Adipose tissue (tissue), 3 donors: Measurements from ENCODE around the gene KRT24. TPM values are rescaled to one million over a fixed set of nuclear protein-coding genes. Genes with fewer than 3 reads are reported as not detected.

Source experiments
- H3K27ac ChIP-seq: one replicate; pipeline ENCODE4 v1.5.1; 2013; ENCODE audit warnings: low read depth, low read length
- WGBS, 3 donors: extraction: QIAGEN DNeasy Blood & Tissue Kit; methylation state at CpG; one replicate each; pipeline ENCODE4 v1.1.7; 2013; 5-methylcytosine and 5-hydroxymethylcytosine counted together
- polyA plus RNA-seq, 3 donors: library from polyadenylated mRNA; stranded (reverse); fragments of 200-250 nt; gene quantifications; one replicate each; pipeline ENCODE4 v1.2.3, GENCODE V29; 2013
- donor health status: healthy with polysubstance abuse.
- donor health status: Bipolar disorder and iron deficiency.
- donor health status: healthy.

KRT24 gene
- polyA plus RNA-seq, 3 donors = 0.03 to 0.79 (median 0.22) TPM

- 53 to 62% (median 56%) methylated on average over 9 of the region's 9 CpGs for WGBS, 3 donors
- H3K27ac ChIP-seq = no peak overlapping the region
Observed at GRCh38 chr17:40699371-40699770, 4.2 kb downstream of the KRT24 start.

- WGBS, 3 donors = 49 to 71% (median 63%) methylated on average over 7 of the region's 7 CpGs
Observed at GRCh38 chr17:40697297-40697696, 6.3 kb downstream of the KRT24 start.

DNA sequence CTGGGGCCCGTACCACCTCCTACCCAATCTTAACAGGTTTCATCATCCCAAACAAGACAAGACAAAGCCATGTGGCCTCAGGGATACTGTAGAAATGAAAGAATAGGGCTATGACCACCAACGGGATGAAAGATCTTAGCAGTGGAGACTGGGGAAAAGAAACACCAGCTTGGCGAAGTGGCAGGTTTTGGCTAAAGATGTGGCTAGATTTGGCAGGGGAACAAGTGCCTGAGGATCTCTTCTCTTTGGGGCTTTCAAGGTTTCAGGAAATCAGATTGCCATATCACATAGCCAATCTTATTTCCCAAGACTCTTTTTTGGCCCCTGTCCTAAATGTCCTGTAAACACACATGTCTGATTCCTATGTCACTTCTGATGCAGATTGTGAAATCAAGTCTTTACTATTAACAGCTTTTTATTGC is 6.9 kb downstream of the KRT24 start:
- WGBS, 3 donors = 52 to 53% (median 53%) methylated on average over 3 of the region's 3 CpGs
- H3K27ac ChIP-seq = no peak overlapping the region

More at GRCh38 chr17:40697297-40697696, 6.3 kb downstream of the KRT24 start:
- H3K27ac ChIP-seq = no peak overlapping the region

DNA sequence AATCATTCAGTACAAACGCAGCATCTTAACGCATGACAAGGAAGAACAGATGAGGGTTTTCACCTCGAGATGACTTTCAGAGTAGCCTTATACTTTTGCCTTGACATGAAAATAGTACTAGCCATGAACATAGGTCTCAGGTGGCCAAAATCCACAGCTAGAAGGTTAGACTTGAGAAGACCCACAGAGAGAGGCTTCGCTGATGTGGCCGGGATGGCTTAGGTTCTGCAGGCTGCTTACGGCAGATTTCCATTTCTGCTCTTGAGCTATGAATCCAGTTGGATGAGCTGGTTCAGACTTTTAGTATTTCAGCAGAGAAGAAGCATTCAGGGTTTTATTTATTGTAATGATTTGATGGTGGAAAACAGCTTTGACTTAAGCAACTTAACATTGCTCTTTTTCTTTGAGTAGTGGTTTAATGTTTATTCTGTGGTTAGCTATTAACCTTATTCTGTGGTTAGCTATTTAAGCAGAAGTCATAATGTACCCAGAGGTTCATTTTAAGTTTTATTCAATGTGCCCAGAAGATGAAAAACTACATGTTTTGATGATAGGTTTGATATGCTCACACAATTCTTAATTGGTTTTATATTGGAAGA is 7.6 kb downstream of the KRT24 start:
- WGBS, 3 donors = 76 to 93% (median 92%) methylated on average over 6 of the region's 6 CpGs
- no peak overlapping the region for H3K27ac ChIP-seq

DNA sequence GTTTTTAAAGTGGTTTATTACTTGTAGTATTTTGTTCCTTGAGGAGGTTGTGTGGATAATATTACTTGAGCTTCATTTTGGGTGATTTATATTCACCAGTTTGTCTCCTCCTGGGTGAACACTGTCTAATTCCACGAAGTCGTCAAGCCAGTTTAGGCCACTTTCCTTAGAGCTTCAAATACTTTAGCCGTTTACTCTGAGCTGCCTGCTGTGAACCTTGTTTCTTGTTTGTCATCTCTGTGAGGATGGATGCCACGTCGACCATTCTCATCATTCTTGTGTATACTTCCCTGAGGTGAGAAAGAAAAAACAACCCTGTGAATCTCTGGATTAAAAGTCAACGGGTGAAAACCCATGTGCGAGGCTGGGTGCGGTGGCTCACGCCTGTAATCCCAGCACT is 9.0 kb downstream of the KRT24 start:
- 56 to 88% (median 83%) methylated on average over 9 of the region's 9 CpGs for WGBS, 3 donors
- H3K27ac ChIP-seq = no peak overlapping the region

DNA sequence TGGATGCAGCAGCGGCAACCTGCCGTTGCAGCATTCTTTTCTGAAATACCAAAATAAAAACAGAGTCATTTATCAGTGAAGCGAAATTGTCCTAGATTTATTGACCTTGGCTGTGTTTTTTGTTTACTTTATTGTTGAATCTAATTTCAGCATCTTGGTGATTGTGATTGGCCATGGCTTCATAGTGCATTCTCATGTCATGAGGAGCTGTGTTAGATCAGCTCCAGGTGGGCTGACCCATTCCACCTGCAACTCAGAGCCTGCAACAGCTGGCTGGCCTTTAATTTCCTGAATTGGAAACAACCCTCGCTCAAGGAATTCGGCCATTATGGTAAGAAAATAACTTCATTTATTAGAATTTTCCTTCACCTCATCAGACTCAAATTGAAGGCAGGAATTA is 16.4 kb downstream of the KRT24 start:
- no peak overlapping the region for H3K27ac ChIP-seq

DNA sequence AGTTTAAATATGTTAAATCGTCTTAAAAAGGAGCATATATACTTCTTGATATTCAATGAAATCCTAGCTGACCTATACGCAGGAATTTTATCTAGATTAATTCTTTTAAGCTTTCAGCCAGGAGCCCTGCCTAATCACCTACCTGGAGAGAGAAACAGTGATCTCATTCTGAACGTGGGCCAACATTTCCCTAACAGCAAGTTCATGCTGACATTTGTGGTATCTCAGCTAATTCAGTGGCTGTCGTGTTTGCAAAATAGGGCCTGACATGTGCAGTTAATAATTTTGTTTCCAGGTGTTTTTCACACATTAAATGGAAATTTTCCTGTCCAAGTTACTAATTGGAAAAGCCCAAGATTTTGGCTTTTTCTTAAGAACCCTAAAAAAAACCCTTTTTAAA is 17.4 kb downstream of the KRT24 start:
- 26 to 67% (median 62%) methylated on average over 4 of the region's 4 CpGs for WGBS, 3 donors
- no peak overlapping the region for H3K27ac ChIP-seq

More for the DNA sequence above, 16.4 kb downstream of the KRT24 start:
- 60 to 88% (median 87%) methylated on average over 5 of the region's 5 CpGs for WGBS, 3 donors

- H3K27ac ChIP-seq = no peak overlapping the region
Observed at GRCh38 chr17:40680998-40681397, 22.6 kb downstream of the KRT24 start.

DNA sequence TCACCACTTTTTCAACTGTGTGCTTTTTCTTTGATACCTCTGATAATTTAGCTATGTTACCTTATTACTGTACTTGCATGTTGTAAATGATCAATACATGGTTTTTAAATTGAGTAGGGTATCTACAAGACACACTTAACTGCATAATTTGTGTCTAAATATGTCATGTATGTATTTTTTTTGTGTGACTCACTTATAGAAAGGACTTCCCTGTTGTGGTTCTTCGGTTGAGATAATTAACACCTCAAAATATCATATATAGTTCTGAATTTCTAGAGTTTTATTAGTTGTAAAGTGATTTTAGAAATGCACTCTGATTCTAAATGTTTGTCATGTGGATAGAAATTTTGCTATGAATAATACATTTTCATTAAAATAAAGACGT is 24.0 kb downstream of the KRT24 start:
- WGBS, 3 donors = 83 to 93% (median 86%) methylated on average over 2 of the region's 2 CpGs

DNA sequence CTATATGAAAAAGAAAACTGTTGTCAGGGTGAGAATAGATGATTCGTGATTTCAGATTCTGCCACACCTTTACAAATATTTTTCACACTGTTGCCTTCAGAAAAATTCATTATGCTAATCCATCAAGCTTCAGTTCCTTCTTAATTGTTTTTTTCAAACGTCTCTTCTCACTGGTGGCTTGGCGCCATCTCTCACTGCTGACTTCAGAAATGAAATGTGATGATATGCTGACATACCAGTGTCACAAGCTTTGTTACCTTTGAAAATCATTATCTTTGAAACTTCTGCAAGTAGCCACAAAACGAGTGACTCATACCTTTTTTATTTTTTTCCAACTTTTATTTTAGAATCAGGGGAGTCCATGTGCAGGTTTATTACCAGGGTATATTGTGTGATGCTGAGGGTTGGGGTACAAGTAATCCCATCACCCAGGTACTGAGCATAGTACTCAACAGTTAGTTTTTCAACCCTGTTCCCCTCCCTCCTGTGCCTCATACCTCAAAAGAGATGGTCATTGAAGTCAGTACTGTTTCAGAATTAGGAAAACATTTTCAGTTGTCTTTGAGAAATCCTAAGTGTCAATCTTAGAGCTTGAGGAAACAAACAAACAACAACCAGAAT is 24.5 kb downstream of the KRT24 start:
- no peak overlapping the region for H3K27ac ChIP-seq
- 52 to 66% (median 57%) methylated on average over 4 of the region's 4 CpGs for WGBS, 3 donors

More for the DNA sequence above, 24.0 kb downstream of the KRT24 start:
- H3K27ac ChIP-seq = no peak overlapping the region

DNA sequence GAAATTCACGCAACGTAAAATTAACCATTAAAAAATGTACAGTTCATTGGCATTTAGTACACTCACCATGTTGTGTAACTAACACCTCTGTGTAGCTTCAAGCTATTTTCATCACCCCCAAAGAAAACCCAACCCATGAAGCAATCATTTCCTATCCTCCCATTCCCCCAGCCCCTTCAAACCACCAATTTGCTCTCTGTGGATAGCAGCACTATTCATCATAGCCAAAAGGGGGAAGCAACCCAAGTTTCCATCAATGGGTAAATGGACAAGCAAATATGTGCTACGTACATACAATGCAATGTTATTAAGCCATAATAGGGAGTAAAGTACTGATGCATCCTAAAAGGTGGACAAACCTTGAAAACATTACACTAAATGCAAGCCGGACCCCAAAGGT is 27.6 kb downstream of the KRT24 start:
- H3K27ac ChIP-seq = no peak overlapping the region
- 72 to 90% (median 76%) methylated on average over 4 of the region's 4 CpGs for whole genome bisulfite sequencing, 3 donors

- WGBS, 3 donors = 69 to 90% (median 89%) methylated on average over 2 of the region's 2 CpGs
- H3K27ac ChIP-seq = no peak overlapping the region
Observed at GRCh38 chr17:40672654-40673053, 30.9 kb downstream of the KRT24 start.

GRCh38 chr17:40671282-40671681 is 32.3 kb downstream of the KRT24 start:
- no peak overlapping the region for H3K27ac ChIP-seq
- 39 to 48% (median 47%) methylated on average over 4 of the region's 4 CpGs for WGBS, 3 donors

DNA sequence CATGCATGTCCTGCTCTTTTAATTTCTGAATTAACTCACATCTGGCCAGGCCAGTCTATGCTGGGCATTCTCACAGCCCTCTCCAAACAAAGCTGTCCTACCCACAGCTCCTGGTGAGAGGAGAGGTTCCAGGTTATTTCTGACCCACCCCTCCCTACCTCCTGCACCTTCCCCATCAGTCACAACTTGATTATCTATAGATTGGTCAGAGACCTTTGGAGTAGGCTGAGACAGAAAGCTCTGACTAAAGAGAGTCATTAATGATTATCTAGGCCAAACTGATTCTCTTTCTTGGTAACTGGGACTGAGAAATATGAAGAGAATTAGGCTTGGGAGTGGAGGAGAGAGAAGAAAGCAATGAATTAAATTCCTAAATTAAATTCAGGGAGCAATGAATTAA is 37.2 kb downstream of the KRT24 start:
- no peak overlapping the region for H3K27ac ChIP-seq

DNA sequence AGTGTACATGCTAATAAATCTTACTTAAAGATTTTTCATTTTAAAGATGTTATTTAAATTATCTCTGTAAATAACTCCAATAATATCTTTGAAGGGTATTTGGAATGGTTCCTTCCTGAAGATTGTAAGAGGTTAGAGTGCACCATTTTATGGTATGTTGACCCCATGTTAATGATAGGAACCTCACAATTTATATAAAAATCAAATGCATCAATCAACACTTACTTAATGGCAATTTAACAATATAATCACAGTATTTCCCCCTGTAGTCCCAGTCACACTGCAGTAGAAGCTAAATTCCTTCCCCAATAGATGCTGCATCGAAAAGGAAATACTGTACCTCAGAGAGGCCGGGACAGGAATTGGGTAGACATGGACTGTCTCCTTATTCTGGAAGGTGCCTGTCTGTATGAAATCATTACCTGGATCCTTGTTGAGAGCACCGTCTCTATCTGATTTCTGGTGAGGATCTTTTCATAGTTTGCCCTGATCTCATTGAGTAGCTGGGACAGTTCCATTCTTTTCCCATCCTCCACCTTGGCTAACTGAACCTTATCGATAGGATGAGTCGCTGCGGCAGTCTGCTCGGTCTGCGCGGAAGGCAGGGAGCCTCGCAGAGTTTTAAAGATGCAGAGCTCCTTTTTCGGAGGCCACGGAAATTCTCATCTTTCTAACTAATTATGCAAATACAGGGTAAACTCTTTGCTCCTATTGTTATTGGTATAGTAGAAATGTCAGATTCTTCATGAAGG is 38.8 kb downstream of the KRT24 start, which contains the start of gene KRT222:
Gene KRT222 (minus strand): TSS at position 596 of the 752 bp plus-strand sequence. CDS start 78 bp downstream, at position 518.
- WGBS, 3 donors = 8 to 13% (median 9%) methylated on average over 12 of the region's 12 CpGs
- no peak within 1 kb of the TSS for H3K27ac ChIP-seq

- WGBS, 3 donors = 61 to 70% (median 65%) methylated on average over 3 of the region's 3 CpGs
- no peak overlapping the region for H3K27ac ChIP-seq
Observed at GRCh38 chr17:40663252-40663651, 40.3 kb downstream of the KRT24 start.

DNA sequence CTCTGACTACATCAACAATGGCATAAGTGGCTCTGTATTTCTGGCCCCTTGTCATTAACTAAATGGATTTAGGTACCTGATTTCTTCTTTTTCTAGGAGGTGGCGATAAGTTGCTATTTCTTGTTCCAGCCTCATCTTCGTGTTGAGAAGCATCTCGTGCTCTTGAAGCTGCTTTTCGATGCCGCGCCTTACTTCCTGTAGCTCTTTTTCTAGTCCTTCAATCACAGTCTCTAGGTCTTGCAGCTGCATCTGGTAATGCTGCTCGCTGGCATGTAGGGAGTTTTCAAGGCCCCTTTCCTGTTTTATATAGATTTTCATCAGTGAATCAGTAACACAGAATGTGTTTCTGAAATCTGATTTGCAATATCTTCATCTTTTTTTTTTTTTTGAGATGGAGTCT is 43.6 kb downstream of the KRT24 start:
- 81 to 87% (median 87%) methylated on average over 7 of the region's 7 CpGs for WGBS, 3 donors
- no peak overlapping the region for H3K27ac ChIP-seq

- no peak overlapping the region for H3K27ac ChIP-seq
Observed at GRCh38 chr17:40658396-40658795, 45.2 kb downstream of the KRT24 start.

DNA sequence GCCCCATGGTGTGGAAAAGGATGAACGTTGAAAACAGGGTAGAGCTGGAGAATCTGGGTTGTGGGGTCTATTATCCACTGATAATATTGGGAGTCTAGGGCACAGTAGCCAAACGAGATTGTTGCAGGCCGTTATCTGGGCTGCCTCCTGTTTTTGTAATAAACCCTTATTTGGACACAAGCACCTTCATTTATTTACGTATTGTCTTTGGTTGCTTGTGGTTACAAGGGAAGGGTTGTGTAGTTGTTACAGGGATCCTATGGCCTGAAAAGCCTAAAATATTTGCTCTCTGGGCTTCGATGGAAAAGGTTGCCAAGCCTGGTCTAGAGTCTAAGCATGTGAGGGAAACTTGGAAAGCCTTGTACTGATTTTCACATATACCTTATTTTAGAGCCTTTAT is 51.6 kb downstream of the KRT24 start:
- 69 to 78% (median 75%) methylated on average over 5 of the region's 5 CpGs for WGBS, 3 donors
- H3K27ac ChIP-seq = no peak overlapping the region
